GM21825 (cell line): Measurements from ENCODE around the gene BCL2A1.
"Not testable (repeated sequence)": the region's sequence is repeated elsewhere in the genome, so short reads cannot be mapped to it uniquely, and the experiment has no call there.

Experiments
- ATAC-seq: cut with Tn5 transposase; IDR thresholded peaks from one replicate; pipeline ENCODE4 v1.9.1; 2021; ENCODE audit warnings: mild to moderate bottlenecking, moderate library complexity; ENCODE audit not compliant: unreplicated experiment

BCL2A1 gene

GRCh38 chr15:79970624-79971434 is at the start of gene BCL2A1:
Gene BCL2A1, minus strand, starts transcription at chr15:79971196. Its CDS starts 77 bp downstream, at chr15:79971119.
- ATAC-seq: peak; percentile 53

DNA sequence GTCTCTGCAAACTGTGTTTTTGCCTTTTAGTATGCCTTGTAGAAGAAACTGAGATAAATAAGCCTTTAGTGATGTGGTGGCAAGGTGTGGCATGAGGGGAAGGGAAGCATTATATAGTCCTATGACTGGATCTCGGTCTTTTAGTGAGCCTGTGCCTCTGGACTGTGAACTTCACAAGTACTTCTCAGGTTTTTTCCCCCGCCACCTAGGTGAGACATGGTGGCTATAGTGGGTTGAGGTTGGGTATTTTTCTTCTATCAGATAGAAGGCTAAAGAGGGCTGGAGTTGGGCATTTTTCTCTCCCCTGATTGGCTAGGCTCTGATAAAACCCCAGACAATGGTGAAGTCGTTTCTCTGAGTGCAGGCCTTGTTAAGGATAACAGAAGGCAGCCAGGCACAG is 49.7 kb upstream of the BCL2A1 start:
- ATAC-seq: no peak

GRCh38 chr15:80020149-80020548 is 49.2 kb upstream of the BCL2A1 start:
- not testable (repeated sequence) for ATAC-seq

DNA sequence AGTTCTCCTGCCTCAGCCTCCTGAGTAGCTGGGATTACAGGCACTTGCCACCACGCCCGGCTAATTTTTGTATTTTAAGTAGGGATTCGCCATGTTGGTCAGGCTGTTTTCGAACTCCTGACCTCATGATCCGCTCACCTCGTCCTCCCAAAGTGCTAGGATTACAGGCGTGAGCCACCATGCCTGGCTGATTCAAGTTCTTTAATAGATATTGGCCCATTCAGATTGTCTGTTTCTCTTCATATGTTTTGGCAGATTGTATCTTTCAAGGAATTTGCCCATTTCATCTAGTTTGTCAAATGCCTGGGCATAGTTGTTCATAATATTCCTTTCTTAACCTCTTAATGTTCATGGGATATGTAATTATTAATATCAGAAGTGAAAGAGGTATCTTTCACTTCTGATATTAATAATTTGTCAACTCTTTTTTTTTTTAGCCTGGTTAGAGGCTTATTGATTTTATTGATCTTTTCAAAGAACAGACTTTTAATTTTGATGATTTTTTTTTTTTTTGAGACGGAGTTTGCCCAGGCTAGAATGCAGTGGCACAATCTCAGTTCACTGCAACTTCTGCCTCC is 48.3 kb upstream of the BCL2A1 start:
- no peak for ATAC-seq

DNA sequence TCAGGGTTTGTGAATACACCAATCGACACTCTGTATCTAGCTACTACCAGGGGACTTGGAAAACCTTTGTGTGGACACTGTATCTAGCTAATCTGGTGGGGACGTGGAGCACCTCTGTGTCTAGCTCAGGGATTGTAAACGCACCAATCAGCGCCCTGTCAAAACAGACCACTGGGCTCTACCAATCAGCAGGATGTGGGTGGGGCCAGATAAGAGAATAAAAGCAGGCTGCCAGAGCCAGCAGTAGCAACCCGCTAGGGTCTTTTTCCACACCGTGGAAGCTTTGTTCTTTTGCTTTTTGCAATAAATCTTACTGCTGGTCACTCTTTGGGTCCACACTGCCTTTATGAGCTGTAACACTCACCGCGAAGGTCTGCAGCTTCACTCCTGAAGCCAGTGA is 46.1 kb upstream of the BCL2A1 start:
- not testable (repeated sequence) for ATAC-seq

DNA sequence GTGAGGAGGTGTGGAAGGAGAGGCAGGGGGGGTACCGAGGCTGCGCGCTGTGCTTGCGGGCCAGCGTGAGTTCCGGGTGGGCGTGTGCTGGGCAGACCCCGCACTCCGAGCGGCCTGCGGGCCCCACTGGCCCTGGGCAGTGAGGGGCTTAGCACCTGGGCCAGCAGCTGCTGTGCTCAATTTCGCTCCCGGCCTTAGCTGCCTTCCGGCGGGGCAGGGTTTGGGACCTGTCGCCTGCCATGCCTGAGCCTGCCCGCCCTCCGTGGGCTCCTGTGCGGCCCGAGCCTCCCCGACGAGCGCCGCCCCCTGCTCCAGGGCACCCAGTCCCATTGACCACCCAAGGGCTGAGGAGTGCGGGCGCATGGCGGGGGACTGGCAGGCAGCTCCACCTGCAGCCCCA is 45.5 kb upstream of the BCL2A1 start:
- not testable (repeated sequence) for ATAC-seq

DNA sequence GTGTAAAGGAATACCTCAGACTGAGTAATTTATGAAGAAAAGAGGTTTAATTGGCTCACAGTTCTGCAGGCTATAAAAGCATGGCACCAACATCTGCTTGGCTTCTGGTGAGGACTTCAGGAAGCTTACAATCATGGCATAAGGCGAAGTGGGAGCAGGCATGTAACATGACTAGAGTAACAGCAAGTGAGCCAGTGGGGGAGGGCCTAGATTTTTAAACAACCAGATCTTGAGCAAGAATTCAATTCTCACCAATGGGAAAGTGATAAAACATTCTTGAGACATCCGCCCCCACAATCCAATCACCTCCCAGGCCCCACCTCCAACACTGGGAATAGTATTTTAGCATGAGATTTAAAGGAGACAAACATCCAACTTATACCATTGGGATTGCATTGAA is 44.2 kb upstream of the BCL2A1 start:
- no peak for ATAC-seq

GRCh38 chr15:80014186-80014585 is 43.2 kb upstream of the BCL2A1 start:
- ATAC-seq: not testable (repeated sequence)

DNA sequence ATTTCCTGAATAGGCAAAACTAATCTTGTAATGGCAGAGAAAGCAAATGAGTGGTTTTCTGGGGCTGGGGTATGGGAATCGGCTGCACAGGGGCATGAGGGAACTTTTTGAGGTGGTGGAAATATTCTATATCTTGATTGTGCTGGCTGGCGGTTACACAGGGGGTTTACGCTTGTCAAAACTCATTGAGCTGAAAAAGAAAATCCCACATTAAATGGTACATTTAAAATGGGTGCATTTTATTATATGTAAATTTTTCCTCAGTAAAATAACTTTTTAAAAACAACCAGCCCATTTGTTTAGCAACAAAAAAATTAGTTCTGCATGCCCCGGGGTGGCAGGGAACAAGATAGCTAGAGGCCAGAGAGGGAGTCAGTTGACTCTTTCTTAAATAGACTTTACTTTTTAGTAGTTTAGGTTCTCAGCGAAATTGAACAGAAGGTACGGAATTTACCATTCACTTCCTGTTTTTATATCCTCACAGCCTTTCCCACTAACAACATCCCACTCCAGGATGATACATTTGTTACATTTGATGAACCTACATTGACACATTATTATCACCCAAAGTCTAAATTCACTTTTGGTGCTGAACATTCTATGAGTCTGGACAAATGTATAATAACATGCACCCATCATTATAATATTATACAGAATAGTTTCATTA is 41.2 kb upstream of the BCL2A1 start:
- ATAC-seq: no peak

- no peak for ATAC-seq
These were observed 40.6 kb upstream of the BCL2A1 start for GRCh38 chr15:80011596-80011995.

DNA sequence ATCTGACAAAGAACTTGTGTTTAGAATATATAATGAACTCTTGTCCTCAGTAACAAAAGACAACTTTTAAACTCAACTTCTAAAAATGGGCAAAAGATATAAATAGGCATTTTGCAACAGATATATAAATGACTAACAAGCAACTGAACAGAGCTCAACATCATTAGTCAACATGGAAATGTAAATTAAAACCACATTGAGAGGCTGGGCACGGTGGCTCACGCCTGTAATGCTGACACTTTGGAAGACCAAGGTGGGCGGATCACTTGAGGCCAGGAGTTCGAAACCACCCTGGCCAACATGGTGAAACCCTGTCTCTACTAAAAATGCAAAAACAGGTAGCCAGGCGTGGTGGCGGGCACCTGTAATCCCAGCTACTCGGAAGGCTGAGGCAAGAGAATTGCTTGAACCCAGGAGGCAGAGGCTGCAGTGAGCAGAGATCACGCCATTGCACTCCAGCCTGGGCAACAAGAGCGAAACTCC is 40.1 kb upstream of the BCL2A1 start:
- ATAC-seq: peak; percentile 40

GRCh38 chr15:80010131-80010673 is 39.2 kb upstream of the BCL2A1 start:
- ATAC-seq: no peak

- ATAC-seq: no peak
These were observed 36.5 kb upstream of the BCL2A1 start for GRCh38 chr15:80007532-80007931.

GRCh38 chr15:80006946-80007345 is 36.0 kb upstream of the BCL2A1 start:
- no peak for ATAC-seq

GRCh38 chr15:80003934-80004472 is 33.0 kb upstream of the BCL2A1 start:
- ATAC-seq: no peak

- ATAC-seq: no peak
These were observed 32.2 kb upstream of the BCL2A1 start for GRCh38 chr15:80003171-80003570.

GRCh38 chr15:80002267-80002666 is 31.3 kb upstream of the BCL2A1 start:
- ATAC-seq: no peak

- no peak for ATAC-seq
These were observed 23.6 kb upstream of the BCL2A1 start for GRCh38 chr15:79994615-79995014.

- ATAC-seq: no peak
These were observed 20.8 kb upstream of the BCL2A1 start for GRCh38 chr15:79991826-79992225.

GRCh38 chr15:79990997-79991334 is 20.0 kb upstream of the BCL2A1 start:
- no peak for ATAC-seq

GRCh38 chr15:79990280-79990996 is 19.4 kb upstream of the BCL2A1 start:
- ATAC-seq: no peak
